Stimulated activated CD8-positive, alpha-beta memory T cell treated with anti-CD3 and anti-CD28 coated beads, Interleukin-15, amount 100 ng/mL, for 48 hours (primary cell): ENCODE results near the gene EXOC3L1.

Source experiments
- DNase-seq, 2 donors: peaks; one replicate each; pipeline ENCODE4 v3.0.0-alpha.2; 2020; ENCODE audit warnings: low read depth in 2 of 2

Gene EXOC3L1

GRCh38 chr16:67216612-67217490, 26.9 kb upstream of the EXOC3L1 start:
- DNase-seq: no peak

- no peak for DNase-seq
Observed at GRCh38 chr16:67215706-67216105, 25.8 kb upstream of the EXOC3L1 start.

GRCh38 chr16:67213197-67214019, 23.5 kb upstream of the EXOC3L1 start:
- no peak for DNase-seq

- DNase-seq: no peak
Observed at GRCh38 chr16:67212766-67213165, 22.8 kb upstream of the EXOC3L1 start.

- no peak for DNase-seq
Observed at GRCh38 chr16:67211674-67212073, 21.7 kb upstream of the EXOC3L1 start.

- no peak for DNase-seq
Observed at GRCh38 chr16:67210069-67210937, 20.4 kb upstream of the EXOC3L1 start.

- DNase-seq: no peak
Observed at GRCh38 chr16:67209565-67209964, 19.6 kb upstream of the EXOC3L1 start.

GRCh38 chr16:67208154-67208896, 18.4 kb upstream of the EXOC3L1 start:
- DNase-seq: no peak

- DNase-seq: no peak
Observed at GRCh38 chr16:67207249-67208091, 17.5 kb upstream of the EXOC3L1 start.

- no peak for DNase-seq
Observed at GRCh38 chr16:67206838-67207248, 16.9 kb upstream of the EXOC3L1 start.

GRCh38 chr16:67206129-67206837, 16.3 kb upstream of the EXOC3L1 start:
- no peak for DNase-seq

- DNase-seq: no peak
Observed at GRCh38 chr16:67204076-67204475, 14.1 kb upstream of the EXOC3L1 start.

- no peak for DNase-seq
Observed at GRCh38 chr16:67202956-67203493, 13.1 kb upstream of the EXOC3L1 start.

GRCh38 chr16:67202426-67202825, 12.5 kb upstream of the EXOC3L1 start:
- DNase-seq: no peak

- DNase-seq: no peak
Observed at GRCh38 chr16:67201411-67202345, 11.7 kb upstream of the EXOC3L1 start.

- DNase-seq: no peak
Observed at GRCh38 chr16:67200491-67200890, 10.6 kb upstream of the EXOC3L1 start.

GRCh38 chr16:67199808-67200198, 9.9 kb upstream of the EXOC3L1 start:
- no peak for DNase-seq
